ENCODE data around the gene TMEM237.

Gene TMEM237

GRCh38 chr2:201639205-201639604 is 4.1 kb downstream of the TMEM237 start:
- DNase-seq = no peak

GRCh38 chr2:201638326-201638725 is 5.0 kb downstream of the TMEM237 start:
- DNase-seq = no peak

GRCh38 chr2:201633661-201634249 is 9.5 kb downstream of the TMEM237 start:
- no peak for DNase-seq

GRCh38 chr2:201631041-201631440 is 12.3 kb downstream of the TMEM237 start:
- no peak for DNase-seq

- DNase-seq = no peak
These were observed 12.7 kb downstream of the TMEM237 start for GRCh38 chr2:201630577-201630976.

GRCh38 chr2:201628545-201628944 is 14.8 kb downstream of the TMEM237 start:
- DNase-seq = no peak

- no peak for DNase-seq
These were observed 20.9 kb downstream of the TMEM237 start for GRCh38 chr2:201622306-201622970.

- no peak for DNase-seq
These were observed 21.9 kb downstream of the TMEM237 start for GRCh38 chr2:201621293-201621999.

GRCh38 chr2:201618744-201619662 is 24.3 kb downstream of the TMEM237 start:
- no peak for DNase-seq

- no peak for DNase-seq
These were observed 35.3 kb downstream of the TMEM237 start for GRCh38 chr2:201608021-201608420.

- DNase-seq = no peak
These were observed 35.7 kb downstream of the TMEM237 start for GRCh38 chr2:201607568-201607967.

- no peak for DNase-seq
These were observed 42.4 kb downstream of the TMEM237 start for GRCh38 chr2:201600906-201601305.

GRCh38 chr2:201597397-201597796 is 45.9 kb downstream of the TMEM237 start:
- no peak for DNase-seq

GRCh38 chr2:201580486-201580885 is 62.8 kb downstream of the TMEM237 start:
- DNase-seq = no peak

GRCh38 chr2:201579536-201579935 is 63.8 kb downstream of the TMEM237 start:
- DNase-seq = no peak

GRCh38 chr2:201575971-201576370 is 67.3 kb downstream of the TMEM237 start:
- no peak for DNase-seq

- DNase-seq = no peak
These were observed 68.5 kb downstream of the TMEM237 start for GRCh38 chr2:201574766-201575165.

GRCh38 chr2:201572846-201573508 is 70.3 kb downstream of the TMEM237 start:
- no peak for DNase-seq
